ENCODE results near the gene KIAA1217.

KIAA1217 gene

DNA sequence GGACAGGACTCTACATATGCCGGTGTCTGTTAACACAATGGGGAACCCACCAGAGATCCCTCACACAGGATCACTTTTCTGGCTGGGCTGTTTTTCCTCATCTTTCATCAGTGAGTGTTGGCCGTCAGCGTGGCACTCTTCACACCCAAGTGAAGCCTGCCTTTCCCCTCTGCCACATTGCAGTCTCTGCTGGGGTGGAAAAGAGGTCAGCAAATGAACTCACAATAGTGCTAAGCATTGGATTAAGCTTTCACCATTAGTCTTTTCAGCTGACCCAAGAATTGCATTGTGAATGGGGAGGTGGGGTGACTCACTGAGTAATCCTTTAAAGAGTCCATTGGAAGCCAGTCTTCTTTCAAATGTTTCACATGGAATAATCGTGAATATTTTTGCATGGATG is 143.0 kb downstream of the KIAA1217 start:
- no peaks in the 10 kb centered on the region for H3K36me3 ChIP-seq (ENCODE audit: insufficient read depth, low read length)
- no peak overlapping the region for H3K9ac ChIP-seq (ENCODE audit: low read length)
- H4K20me1 ChIP-seq (ENCODE audit: insufficient read depth, low read length) = no peaks in the 10 kb centered on the region
- H3K79me2 ChIP-seq (ENCODE audit: insufficient read depth, low read length) = no peaks in the 10 kb centered on the region
- no peaks in the 10 kb centered on the region for H3F3A ChIP-seq (ENCODE audit: insufficient read depth, low read length)
- no peaks in the 10 kb centered on the region for H3K9me2 ChIP-seq (ENCODE audit: low read depth, low read length)
- H2AFZ ChIP-seq (ENCODE audit: low read length) = no peak overlapping the region
- no peaks in the 10 kb centered on the region for H3K9me3 ChIP-seq (ENCODE audit: low read length)
- H3K4me1 ChIP-seq (ENCODE audit: insufficient read depth, low read length, severe bottlenecking) = no peaks in the 10 kb centered on the region
- no peak overlapping the region for H3K27ac ChIP-seq (ENCODE audit: low read depth, low read length, poor library complexity, severe bottlenecking)
- no peak for TF ChIP-seq EZH2 (IDR thresholded peaks at IDR 0.05; ENCODE audit: borderline replicate concordance, low read length)
- TF ChIP-seq, protein P1, sequence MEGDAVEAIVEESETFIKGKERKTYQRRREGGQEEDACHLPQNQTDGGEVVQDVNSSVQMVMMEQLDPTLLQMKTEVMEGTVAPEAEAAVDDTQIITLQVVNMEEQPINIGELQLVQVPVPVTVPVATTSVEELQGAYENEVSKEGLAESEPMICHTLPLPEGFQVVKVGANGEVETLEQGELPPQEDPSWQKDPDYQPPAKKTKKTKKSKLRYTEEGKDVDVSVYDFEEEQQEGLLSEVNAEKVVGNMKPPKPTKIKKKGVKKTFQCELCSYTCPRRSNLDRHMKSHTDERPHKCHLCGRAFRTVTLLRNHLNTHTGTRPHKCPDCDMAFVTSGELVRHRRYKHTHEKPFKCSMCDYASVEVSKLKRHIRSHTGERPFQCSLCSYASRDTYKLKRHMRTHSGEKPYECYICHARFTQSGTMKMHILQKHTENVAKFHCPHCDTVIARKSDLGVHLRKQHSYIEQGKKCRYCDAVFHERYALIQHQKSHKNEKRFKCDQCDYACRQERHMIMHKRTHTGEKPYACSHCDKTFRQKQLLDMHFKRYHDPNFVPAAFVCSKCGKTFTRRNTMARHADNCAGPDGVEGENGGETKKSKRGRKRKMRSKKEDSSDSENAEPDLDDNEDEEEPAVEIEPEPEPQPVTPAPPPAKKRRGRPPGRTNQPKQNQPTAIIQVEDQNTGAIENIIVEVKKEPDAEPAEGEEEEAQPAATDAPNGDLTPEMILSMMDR (IDR thresholded peaks at IDR 0.05; ENCODE audit: low read length) = no peak
- H3K4me3 ChIP-seq (ENCODE audit: low read depth, low read length, poor library complexity, severe bottlenecking) = no peak overlapping the region
- no peak overlapping the region for H3K4me2 ChIP-seq (ENCODE audit: low read length)
- H3K27me3 ChIP-seq (ENCODE audit: insufficient read depth, low read length) = no peaks in the 10 kb centered on the region

DNA sequence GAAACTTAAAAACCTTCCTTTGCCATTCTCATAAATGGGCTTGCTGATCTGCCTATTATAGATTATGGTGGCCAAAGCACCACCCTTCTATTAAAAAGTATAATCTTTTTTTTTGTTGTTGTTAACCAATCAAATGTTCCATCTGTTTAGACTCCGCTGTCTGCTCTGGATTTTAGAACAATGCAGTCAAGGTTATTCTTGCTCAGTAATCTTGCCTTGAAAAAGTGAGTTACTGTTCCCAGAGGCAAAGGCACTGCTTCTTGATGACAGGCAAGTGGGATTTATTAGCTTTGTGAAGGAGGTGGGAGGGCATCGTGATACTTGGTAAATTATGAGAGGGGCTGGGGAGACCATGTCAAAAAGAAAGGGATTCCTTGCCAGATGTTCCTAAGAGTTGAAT is 143.5 kb downstream of the KIAA1217 start:
- Histone ChIP-seq H3K79me2 (ENCODE audit: insufficient read depth, low read length) (no peaks in the 10 kb centered on the region), H3K9me2 (ENCODE audit: low read depth, low read length) (no peaks in the 10 kb centered on the region), H4K20me1 (ENCODE audit: insufficient read depth, low read length) (no peaks in the 10 kb centered on the region), H2AFZ (ENCODE audit: low read length) (no peak overlapping the region), H3K4me1 (ENCODE audit: insufficient read depth, low read length, severe bottlenecking) (no peaks in the 10 kb centered on the region), H3K36me3 (ENCODE audit: insufficient read depth, low read length) (no peaks in the 10 kb centered on the region), H3K4me3 (ENCODE audit: low read depth, low read length, poor library complexity, severe bottlenecking) (no peak overlapping the region), H3K27ac (ENCODE audit: low read depth, low read length, poor library complexity, severe bottlenecking) (no peak overlapping the region), H3K9ac (ENCODE audit: low read length) (no peak overlapping the region), H3F3A (ENCODE audit: insufficient read depth, low read length) (no peaks in the 10 kb centered on the region), H3K27me3 (ENCODE audit: insufficient read depth, low read length) (no peaks in the 10 kb centered on the region), H3K4me2 (ENCODE audit: low read length) (no peak overlapping the region), H3K9me3 (ENCODE audit: low read length) (no peaks in the 10 kb centered on the region)
- no peak for TF ChIP-seq EZH2 (IDR thresholded peaks at IDR 0.05; ENCODE audit: borderline replicate concordance, low read length)
- TF ChIP-seq, protein P1 (IDR thresholded peaks at IDR 0.05; ENCODE audit: low read length) = no peak

DNA sequence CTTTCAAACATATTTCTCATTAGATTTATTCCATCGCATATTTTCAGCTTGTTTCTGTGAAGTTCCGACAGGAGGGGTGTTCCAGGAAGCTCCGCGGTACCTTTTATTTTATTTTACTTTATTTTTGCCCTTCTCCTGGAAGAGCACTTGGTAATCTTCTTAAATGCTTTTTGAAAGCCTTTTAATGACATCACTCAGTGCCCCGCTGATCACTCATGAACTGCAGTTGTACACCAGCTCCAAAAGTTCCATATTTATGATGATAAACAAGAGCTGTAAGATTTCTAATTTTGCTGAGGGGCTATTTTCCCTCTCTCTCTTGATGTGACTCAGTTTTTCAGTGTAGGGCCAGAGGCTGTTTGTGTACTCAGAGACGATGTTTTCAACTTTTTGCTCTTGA is 144.4 kb downstream of the KIAA1217 start:
- no peaks in the 10 kb centered on the region for H3F3A ChIP-seq (ENCODE audit: insufficient read depth, low read length)
- H3K4me2 ChIP-seq (ENCODE audit: low read length) = no peak overlapping the region
- no peaks in the 10 kb centered on the region for H4K20me1 ChIP-seq (ENCODE audit: insufficient read depth, low read length)
- H3K4me1 ChIP-seq (ENCODE audit: insufficient read depth, low read length, severe bottlenecking) = no peaks in the 10 kb centered on the region
- H3K36me3 ChIP-seq (ENCODE audit: insufficient read depth, low read length) = no peaks in the 10 kb centered on the region
- no peaks in the 10 kb centered on the region for H3K9me3 ChIP-seq (ENCODE audit: low read length)
- no peaks in the 10 kb centered on the region for H3K79me2 ChIP-seq (ENCODE audit: insufficient read depth, low read length)
- no peak overlapping the region for H3K9ac ChIP-seq (ENCODE audit: low read length)
- H3K27me3 ChIP-seq (ENCODE audit: insufficient read depth, low read length) = no peaks in the 10 kb centered on the region
- no peaks in the 10 kb centered on the region for H3K9me2 ChIP-seq (ENCODE audit: low read depth, low read length)
- no peak overlapping the region for H3K4me3 ChIP-seq (ENCODE audit: low read depth, low read length, poor library complexity, severe bottlenecking)
- no peak overlapping the region for H3K27ac ChIP-seq (ENCODE audit: low read depth, low read length, poor library complexity, severe bottlenecking)
- H2AFZ ChIP-seq (ENCODE audit: low read length) = no peak overlapping the region
- no peak for TF ChIP-seq EZH2 (IDR thresholded peaks at IDR 0.05; ENCODE audit: borderline replicate concordance, low read length)
- TF ChIP-seq, protein P1 (IDR thresholded peaks at IDR 0.05; ENCODE audit: low read length) = no peak
